ENCODE data around the gene PTPRJ. TPM values are rescaled to one million over a fixed set of nuclear protein-coding genes. Genes with fewer than 3 reads are reported as not detected.
"Not testable (repeated sequence)": the region's sequence is repeated elsewhere in the genome, so short reads cannot be mapped to it uniquely, and the experiment has no call there.

The PTPRJ gene
- total RNA-seq, 1 donor: 6.6 TPM

- no peak for TF ChIP-seq CTCF (IDR thresholded peaks at IDR 0.05; ENCODE audit: insufficient read depth, low read length)
- H3K4me3 ChIP-seq (ENCODE audit: low read depth, low read length): no peak overlapping the region
- DNase-seq (ENCODE audit: low read depth): no peak
These were observed 36.4 kb upstream of the PTPRJ start for GRCh38 chr11:47943721-47944586.

GRCh38 chr11:47944632-47945031 is 35.7 kb upstream of the PTPRJ start:
- no peak for TF ChIP-seq CTCF (IDR thresholded peaks at IDR 0.05; ENCODE audit: insufficient read depth, low read length)
- DNase-seq (ENCODE audit: low read depth): no peak
- H3K4me3 ChIP-seq (ENCODE audit: low read depth, low read length): no peak overlapping the region

GRCh38 chr11:47946682-47947559 is 33.4 kb upstream of the PTPRJ start:
- H3K4me3 ChIP-seq (ENCODE audit: low read depth, low read length): no peak overlapping the region
- peak; percentile 99 for DNase-seq (ENCODE audit: low read depth)
- TF ChIP-seq CTCF (IDR thresholded peaks at IDR 0.05; ENCODE audit: insufficient read depth, low read length): no peak

- DNase-seq (ENCODE audit: low read depth): peak; percentile 64
- H3K4me3 ChIP-seq (ENCODE audit: low read depth, low read length): no peak overlapping the region
- TF ChIP-seq CTCF (IDR thresholded peaks at IDR 0.05; ENCODE audit: insufficient read depth, low read length): no peak
These were observed 32.2 kb upstream of the PTPRJ start for GRCh38 chr11:47948137-47948536.

GRCh38 chr11:47949001-47949675 is 31.2 kb upstream of the PTPRJ start:
- not testable (repeated sequence) for H3K4me3 ChIP-seq (ENCODE audit: low read depth, low read length); DNase-seq (ENCODE audit: low read depth)

- peak; percentile 47 for DNase-seq (ENCODE audit: low read depth)
- H3K4me3 ChIP-seq (ENCODE audit: low read depth, low read length): no peak overlapping the region
- TF ChIP-seq CTCF (IDR thresholded peaks at IDR 0.05; ENCODE audit: insufficient read depth, low read length): no peak
These were observed 30.0 kb upstream of the PTPRJ start for GRCh38 chr11:47950396-47950795.

- DNase-seq (ENCODE audit: low read depth): not testable (repeated sequence)
These were observed 28.9 kb upstream of the PTPRJ start for GRCh38 chr11:47951504-47951903.

More at GRCh38 chr11:47951504-47951903, 28.9 kb upstream of the PTPRJ start:
- not testable (repeated sequence) for H3K4me3 ChIP-seq (ENCODE audit: low read depth, low read length)

Data from fibroblast of the aortic adventitia (primary cell).